Fibroblast of skin of scalp (primary cell): ENCODE data around the gene PDE4B. TPM values are rescaled to one million over a fixed set of nuclear protein-coding genes. Genes with fewer than 3 reads are reported as not detected.
A peak's percentile ranks its signal among the peaks of the same experiment; 100 is the strongest.

Experiments
- DNase-seq: peaks from one replicate; pipeline ENCODE4 v3.0.0-alpha.2; 2013
- polyA plus RNA-seq, 2 experiments: library from polyadenylated mRNA; unstranded; fragments of 120-200 nt; gene quantifications; one replicate each; pipeline ENCODE4 v1.2.1, GENCODE V29; 2013; ENCODE audit not compliant: insufficient read length in 2 of 2

PDE4B gene
- 1.3 TPM for polyA plus RNA-seq (2013, experiment 1 of 2; ENCODE audit: insufficient read length)
- 1.7 TPM for polyA plus RNA-seq (2013, experiment 2 of 2; ENCODE audit: insufficient read length)

DNA sequence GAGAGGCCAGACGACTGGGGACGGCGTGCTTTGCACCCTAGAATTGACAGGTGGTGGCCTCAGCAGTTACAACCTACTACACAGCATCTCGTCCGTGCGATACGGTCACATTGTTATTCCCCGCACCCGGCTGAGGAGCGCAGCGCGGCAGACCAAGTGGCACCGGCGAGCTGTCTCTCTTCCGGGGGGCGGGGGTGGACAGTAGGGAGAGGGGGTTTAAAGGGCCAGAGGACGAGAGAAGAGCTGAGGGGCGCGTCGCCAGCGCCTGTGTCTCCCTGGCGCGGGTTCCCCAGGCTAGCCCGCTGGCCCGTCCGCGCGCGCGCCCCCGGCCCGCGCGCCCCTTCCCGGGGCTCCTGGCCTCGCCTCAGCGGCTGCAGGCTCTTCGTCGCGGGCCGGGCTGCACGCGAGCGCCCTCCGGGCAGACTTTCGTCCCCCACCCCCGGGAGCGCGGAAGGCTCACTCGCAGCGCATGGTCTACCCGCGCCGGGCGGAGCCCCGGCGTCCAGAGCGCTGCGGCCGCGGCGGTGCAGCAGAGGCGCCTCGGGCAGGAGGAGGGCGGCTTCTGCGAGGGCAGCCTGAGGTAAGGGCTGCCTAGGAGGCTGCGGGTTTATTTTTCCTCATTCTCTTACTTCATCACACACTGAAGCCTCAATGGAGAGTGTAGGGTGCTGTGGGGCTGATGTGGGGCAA, at the start of gene PDE4B:
PDE4B (plus strand) TSS at position 227 of the 690 bp plus-strand sequence.
- peak; percentile 41 for DNase-seq

DNA sequence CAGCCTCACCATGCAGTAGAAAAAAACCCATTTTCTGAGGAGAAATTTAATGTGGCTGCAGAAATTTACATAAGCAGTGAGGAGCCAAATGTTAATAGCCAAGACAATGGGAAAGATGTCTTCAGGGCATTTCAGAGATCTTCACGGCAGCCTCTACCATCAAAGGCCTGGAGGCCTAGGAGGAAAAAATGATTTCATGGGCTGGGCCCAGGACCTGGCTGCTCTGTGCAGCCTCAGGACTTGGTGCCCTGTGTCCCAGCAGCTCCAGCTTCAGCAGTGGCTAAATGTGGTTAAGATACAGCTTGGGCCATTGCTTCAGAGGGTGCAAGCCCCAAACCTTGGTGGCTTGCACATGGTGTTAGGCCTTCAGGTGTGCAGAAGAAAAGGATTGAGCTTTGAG, 48.0 kb upstream of the PDE4B start:
- DNase-seq: no peak

DNA sequence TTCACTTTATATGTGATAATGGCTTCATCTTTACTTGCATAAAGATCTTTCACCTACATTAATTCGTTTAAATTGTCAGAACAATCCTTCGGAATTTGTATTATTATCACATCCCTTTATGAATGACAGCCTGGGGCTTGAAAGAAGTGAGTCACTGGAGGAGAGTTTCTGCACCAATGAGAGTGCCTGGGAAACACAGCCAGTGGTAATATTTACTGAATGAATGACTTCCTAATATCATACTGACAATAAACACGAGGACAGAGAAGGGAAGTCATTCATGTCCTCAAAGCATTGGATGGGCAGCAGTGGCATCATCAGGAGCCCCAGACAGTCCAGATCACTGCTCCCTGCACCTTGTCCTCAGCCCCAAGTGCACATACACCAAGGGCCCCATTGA, 40.7 kb upstream of the PDE4B start:
- DNase-seq: no peak

DNA sequence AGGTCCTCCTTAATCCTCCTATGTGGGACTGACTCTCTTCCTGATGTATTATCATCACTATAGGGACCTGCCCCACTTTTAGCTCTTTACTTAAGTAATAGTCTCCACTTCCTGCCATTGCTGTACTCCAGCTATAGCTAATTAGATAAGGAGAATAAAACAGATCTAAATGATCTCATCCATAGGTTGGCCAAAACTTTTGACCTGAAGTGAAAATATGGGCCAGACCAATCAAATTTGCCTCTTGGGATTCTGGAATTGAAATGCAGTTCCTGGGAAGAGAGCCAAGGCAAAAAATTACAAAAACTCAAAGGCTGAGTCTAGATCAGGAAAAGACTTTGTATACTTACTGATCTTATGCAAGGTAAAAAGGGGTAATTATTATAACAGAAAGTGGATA, 36.1 kb upstream of the PDE4B start:
- peak; percentile 7 for DNase-seq

DNA sequence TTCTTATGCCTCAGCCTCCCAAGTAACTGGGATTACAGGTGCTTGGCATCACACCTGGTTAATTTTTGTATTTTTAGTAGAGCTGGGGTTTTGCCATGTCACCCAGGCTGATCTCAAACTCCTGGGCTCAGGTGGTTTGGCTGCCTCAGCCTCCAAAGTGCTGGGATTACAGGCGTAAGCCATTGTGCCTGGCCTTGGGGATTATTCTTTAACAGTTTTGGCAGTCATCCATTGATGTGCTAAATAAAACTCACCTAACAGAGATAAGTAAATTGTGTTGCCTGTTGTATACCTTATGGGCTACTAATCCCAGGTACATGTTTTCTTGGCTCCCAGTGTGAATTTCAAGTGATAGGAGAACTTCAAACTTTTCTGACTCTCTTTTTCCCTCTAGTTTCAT, 35.2 kb upstream of the PDE4B start:
- no peak for DNase-seq

DNA sequence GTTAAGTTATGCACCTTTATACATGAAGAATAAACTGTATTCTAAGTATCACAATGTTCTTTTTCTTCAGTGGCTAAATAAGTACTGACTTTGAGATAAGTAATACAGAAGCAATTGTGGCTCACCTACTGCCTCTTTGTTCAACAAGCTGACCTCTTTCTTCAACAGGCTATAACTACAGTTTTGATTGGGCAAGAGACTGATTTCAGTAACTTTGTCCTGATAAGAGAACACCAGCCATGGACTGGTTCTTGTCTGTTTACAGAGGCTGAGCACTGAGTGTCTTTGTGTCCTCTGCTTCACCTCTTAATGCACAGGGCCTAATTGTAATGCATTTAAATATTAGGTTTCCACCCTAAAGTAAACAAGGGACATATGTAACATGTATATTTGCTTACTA, 34.6 kb upstream of the PDE4B start:
- no peak for DNase-seq

DNA sequence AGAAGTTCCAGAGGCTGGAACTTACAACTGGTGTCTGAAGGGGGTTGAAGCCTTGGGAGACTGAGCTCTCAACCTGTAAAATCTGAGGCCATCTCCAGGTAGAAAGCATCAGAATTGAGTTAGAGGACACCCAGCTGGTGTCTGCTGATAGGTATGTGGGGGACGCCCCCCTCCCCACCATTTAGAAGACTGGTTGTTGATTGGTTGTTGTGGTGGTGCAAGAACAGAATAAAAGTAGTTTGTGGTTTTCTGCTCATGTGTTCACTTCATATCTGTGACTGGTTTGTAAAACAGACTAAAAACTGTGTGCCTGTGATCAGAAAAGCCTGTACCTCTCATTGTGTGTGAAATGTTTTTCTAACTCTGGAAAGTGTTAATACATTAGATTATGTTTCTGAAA, 33.2 kb upstream of the PDE4B start:
- no peak for DNase-seq

DNA sequence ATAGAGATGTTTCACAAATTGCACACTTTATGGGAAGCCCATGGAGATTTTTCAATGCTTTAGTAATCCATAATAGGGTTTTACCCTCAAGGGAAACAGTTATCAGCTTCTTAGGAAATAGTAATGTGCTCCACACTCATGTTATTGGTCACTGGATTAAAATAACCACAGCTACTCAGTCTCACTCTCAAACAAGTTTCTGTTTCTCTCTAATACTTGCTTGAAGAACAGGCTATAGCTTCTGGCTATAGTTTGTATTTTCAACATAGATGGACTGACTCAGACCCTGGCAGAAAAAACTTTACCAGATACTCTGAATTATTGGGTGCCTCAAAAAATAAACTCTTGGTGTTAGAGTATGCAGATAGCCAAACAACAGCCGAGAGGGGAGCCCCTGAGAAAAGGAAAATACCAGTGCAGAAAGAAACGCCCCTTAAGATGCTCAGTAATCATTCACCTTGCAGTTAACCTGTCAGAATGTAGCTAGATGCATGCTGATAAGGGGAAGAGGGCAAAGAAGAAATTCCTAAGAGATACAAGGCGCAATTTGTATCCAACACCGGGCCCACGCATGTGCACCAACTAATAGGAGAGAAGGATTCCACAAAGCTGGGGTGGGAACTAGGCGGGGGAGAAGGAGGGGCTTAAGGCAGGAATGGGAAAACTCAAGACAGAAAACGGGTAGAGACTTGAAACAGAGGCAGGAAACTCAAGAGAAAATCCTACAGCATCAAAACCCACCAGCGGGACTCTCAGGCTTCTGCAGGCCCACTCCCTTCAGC, 30.4 kb upstream of the PDE4B start:
- DNase-seq: peak; percentile 15

DNA sequence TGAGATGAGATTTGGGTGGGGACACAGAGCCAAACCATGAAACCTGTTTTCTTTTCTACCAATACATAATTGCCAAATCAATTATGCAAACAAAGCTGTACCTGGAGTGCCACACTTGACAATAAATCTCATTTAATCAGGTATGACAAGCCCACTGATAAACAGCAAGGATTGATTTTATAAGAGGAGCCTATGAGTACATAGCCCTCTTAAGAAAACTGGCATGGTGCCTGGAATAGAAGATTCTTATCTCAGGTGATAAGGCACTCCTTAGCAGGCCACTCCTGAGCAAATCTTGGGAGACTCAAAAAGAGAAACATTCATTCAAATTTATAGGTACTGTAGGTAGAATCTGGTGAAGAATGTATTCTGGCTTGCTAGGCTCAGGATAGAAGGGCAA, 28.6 kb upstream of the PDE4B start:
- DNase-seq: no peak

DNA sequence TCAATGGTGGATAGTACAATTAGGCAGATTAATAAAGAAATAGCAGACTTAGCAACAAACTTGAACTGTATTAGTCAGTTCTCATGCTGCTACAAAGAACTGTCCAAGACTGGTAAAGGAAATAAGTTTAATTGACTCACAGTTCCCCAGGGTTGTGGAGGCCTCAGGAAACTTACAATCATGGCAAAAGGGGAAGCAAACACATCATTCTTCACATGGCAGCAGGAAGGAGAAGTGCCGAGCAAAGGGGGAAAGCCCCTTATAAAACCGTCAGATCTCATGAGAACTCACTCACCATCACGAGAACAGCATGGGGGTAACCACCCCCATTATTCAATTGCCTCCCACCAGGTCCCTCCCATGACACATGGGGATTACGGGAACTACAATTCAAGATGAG, 27.1 kb upstream of the PDE4B start:
- DNase-seq: no peak

DNA sequence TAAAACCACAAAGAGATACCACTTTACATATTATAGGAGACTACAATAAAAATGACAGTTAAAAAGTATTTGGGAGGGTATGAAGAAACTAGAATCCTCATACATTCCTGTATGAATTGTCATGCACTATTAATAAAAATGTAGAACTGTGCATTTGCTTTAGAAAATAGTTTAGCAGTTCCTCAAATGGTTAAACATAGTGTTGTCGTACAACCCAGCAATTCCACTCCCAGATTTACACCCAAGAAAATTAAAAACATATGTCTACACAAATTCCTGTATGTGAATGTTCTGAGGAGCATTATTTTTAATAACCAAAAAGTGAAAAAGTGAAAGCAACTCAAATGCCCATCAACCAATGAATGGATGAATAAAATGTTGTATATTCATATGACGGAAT, 23.1 kb upstream of the PDE4B start:
- DNase-seq: peak; percentile 91

DNA sequence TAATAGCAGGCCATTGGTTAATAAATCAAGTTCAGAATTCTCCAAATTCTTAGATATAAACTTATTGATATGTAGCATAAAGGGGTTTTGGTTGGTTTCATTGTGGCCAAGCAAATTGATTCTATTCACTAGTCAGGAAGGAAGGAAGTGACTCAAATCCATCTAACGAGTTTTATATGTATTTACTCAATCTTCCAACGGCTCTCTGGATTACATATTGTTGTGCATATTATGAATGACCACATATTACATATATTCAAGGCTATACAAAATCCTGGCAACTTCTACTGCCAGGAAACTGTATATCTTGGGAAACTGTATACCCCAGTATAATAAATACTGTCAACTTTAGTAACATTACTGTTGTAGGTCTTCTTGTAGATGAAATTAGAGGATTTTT, 20.1 kb upstream of the PDE4B start:
- no peak for DNase-seq

DNA sequence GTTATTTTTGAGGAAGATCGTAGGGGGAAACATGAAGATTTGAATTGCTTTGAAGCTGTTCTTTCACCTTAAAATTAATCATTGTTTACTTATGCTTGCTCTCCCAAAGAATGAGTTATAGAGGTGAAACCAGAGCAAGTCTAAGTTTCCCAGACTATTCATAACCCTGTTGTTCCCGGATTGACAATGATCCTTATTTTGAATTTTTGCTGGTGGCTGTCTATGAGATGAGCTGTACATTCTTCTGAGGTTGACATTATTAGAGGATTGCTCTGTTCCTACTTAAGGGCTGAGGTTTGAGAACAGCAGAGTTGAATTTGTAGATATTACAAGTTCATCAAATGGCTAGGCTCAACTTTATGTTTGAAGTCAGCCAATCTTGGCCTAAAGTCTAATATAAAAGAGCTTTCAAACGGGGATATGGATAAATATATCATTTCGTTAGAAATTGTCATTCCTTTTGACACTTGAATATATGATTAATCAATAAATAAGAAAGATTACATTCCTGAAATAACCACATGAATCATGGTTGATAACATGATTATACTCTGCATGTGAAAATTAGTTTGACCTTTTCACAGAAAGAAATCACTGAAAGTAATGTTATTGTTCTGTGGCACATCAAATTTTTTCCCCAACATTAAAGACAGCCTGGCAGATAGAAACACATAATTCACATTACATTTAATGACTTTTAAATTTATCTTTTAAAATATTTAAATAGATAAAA, 19.1 kb upstream of the PDE4B start:
- DNase-seq: peak; percentile 63

DNA sequence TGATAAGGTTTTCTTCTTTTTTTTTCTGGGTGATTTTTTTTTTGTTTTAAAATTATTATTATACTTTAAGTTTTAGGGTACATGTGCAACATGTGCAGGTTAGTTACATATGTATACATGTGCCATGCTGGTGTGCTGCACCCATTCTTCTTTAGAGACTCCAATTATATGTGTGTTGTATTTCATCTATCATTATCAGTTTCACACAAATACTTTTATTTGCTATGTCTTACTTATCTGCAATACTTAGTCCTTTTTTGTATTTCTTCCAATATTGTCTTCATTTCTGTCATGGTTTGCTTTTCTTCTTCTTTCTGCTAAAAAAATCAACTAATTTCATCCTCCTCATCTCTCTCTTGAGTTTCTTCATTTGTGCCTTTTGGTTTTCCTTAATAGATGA, 3.9 kb upstream of the PDE4B start:
- DNase-seq: no peak

DNA sequence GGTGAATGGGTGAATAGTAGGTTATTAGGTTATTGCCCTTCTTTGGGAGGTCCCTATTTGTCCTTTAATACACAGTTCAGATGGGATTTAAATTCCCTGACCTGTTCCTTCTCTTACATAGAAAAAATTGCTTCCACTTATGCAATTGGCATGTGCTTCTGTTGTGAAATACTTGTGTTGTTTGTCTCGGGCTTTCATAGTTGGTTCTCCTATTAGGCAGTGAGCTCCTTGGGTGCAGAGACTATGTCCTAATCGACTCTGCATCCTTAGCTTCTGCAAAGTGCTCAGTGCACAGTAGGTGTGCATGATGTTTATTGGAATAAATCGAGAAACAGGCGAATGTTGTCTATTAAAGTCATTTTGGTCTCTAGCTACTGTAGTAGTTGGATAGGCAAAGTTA, 1.3 kb upstream of the PDE4B start:
- DNase-seq: no peak

DNA sequence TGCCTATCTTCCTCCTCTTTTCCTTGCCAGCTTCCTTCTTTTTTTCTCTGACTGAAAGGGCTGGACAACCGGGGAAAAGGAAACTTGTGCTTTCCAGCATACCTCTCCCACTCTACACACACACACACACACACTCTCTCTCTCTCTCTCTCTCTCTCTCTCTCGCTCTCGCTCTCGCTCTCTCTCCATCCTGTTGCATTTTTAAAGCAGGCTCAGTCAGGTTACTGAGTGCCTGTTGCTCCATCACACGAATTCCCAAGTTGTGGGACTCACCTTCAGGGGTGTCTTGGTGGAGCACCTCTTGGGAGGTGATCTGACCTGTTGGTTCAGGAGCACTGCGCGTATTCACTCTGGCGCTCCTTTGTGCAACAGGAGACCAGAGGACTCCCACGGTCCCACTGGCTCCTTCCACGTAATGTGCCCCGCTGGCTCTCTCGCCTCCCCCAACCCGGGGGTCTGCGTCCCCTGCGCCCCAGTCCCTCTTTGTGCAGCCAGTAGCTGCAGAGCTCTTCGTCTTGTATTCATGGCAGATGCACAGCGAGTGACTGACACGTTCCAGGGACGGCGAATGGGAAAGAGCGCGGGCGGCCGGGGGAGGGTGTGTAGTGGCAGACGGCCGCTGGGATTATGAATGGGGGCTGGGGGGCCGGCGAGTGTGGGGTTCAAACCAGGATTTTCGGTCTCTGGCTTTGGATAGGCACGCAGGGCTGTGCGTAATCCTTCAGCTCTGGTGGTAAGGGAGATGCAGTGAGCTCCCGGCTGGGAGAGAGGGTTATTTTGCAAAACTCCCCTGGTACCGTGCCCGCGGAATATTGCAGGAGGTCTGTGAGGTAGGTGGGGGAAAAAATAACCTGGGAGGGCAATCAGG, 660 bp upstream of the PDE4B start:
- DNase-seq: no peak

DNA sequence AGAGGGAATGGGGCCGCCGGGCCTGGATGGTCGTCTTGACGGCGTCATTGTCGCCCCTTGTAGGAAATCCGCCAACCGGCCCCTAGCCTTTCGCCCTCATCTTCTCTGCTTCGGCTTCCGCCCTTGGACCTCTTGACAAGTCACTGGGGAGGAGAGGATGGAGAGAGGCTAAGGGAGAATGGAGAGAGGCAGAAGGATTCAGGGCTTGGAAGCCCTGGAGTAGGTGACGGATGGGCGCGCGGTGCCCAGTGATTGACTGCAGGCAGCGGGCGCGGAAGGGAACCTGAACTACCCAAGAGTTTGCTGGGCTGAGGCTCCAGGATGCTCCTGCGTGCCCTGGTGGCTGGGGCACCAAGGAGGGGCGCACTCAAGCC, 651 bp downstream of the PDE4B start:
- no peak for DNase-seq

DNA sequence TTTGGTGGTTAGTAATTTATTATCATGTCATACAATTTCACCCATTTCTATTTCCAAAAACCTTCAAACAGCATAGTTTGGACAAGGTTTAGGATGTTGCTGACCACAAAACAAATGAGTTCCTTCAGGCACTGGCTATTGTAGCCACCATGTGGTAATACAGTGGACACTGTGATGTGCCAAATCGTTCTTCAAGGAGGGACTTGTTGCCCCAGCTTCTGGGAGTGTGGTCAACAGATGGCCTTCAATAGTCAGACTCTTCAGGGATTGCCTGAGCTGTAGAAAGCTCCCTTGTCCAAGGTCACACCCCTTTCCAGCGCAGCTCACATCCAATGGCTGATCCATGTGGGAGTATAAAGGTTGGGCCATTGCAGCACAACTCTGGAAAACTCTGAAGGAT, 2.6 kb downstream of the PDE4B start:
- no peak for DNase-seq

DNA sequence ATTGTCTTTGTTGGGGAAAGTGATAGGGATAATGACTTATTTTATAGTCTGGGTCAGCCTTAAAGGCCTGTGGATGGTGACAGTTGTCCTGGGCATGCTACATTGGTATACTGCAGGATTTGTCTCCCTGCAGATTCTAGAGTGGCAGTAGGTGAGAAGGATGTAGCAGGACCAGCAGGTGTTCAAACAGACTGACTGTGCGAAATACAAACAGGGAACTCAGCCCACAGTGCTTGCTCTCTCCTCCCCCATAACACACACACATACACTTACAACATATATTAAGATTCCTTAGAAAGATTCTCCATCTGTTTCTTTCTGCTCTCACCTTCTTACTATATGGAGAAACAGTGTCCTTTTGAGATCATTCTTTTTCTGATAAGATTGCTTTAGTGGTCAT, 6.9 kb downstream of the PDE4B start:
- no peak for DNase-seq

DNA sequence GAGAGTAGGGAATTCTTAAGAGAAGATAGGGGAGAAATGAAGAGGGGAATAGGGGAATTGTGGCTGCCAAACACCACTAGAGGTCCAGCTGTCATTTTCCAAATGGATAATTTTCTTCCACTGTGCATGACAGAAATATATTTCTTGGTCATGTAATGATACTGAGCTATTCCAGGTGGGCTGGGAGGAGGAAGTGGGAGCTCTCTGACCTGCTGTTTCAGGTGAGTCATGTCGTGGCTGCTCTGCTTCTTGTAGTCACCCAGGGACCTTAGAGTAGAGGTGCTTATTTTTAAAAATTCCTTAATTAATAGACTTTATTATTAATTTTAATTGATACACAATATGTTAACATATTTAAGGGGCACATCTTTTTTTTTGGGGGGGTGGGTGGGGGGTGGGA, 11.9 kb downstream of the PDE4B start:
- DNase-seq: no peak

DNA sequence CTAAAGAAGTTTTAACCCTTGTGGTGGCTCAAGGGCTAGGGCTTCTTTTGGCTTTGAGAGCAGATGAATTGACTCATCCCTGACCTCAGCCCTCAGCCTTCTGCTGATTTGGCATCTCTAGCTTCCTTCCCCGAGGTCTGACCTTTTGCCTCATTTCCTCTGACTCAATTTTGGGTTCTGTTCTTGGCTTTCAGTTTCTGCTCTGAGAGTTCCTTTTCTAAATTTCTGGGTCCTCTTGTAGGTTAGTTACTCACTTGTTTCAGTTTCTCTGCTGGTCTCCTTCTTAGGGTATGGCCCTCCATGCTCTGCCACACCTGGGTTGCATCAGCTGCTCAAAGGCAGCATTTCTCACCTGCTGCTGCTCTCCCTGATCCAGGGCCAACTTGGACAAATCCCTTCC, 19.4 kb downstream of the PDE4B start:
- DNase-seq: peak; percentile 75

DNA sequence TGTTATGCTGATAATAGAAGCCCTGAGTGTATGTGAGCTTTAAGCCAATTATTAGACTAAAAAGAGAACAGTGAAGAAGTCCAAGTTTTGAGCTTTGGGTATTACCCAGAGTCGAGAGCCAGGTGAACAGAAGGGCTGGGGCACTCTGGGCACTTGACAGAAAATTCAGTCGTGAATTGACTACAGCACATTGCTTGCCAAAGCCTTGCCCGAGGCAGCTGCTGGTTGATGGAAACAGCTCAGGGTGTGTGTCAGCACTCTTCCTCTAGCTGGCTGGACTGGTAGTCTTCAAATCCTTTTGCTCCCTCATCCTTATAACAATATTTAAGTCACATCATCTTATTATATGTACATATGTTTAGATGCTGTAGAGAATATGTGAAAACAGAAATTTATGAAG, 21.3 kb downstream of the PDE4B start:
- DNase-seq: no peak

DNA sequence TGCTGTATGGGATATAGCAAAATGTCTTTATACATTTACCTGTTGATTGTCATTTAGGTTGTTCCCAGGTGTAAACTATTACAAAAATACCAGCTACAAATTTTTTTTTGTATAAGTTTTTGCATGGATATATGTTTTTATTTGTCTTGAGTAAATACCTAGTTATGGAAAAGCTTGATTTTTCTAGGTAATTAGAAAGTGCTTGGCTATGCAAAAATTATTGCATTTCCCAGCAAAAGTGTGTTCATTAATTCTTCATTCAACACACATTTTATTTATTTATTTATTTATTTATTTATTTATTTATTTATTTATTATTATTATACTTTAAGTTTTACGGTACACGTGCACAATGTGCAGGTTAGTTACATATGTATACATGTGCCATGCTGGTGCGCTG, 22.1 kb downstream of the PDE4B start:
- DNase-seq: no peak
